ENCODE measurements around the gene P4HB.

The P4HB gene

DNA sequence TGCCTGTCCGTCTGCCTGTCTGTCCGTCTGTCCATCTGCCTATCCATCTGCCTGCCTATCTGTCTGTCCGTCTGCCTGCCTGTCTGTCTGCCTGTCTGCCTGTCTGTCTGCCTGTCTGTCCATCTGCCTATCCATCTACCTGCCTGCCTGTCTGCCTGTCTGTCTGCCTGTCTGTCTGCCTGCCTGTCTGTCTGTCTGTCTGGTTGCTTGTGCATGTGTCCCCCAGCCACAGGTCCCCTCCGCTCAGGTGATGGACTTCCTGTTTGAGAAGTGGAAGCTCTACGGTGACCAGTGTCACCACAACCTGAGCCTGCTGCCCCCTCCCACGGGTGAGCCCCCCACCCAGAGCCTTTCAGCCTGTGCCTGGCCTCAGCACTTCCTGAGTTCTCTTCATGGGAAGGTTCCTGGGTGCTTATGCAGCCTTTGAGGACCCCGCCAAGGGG lies 50.8 kb downstream of the P4HB start:
- DNase-seq = no peak

DNA sequence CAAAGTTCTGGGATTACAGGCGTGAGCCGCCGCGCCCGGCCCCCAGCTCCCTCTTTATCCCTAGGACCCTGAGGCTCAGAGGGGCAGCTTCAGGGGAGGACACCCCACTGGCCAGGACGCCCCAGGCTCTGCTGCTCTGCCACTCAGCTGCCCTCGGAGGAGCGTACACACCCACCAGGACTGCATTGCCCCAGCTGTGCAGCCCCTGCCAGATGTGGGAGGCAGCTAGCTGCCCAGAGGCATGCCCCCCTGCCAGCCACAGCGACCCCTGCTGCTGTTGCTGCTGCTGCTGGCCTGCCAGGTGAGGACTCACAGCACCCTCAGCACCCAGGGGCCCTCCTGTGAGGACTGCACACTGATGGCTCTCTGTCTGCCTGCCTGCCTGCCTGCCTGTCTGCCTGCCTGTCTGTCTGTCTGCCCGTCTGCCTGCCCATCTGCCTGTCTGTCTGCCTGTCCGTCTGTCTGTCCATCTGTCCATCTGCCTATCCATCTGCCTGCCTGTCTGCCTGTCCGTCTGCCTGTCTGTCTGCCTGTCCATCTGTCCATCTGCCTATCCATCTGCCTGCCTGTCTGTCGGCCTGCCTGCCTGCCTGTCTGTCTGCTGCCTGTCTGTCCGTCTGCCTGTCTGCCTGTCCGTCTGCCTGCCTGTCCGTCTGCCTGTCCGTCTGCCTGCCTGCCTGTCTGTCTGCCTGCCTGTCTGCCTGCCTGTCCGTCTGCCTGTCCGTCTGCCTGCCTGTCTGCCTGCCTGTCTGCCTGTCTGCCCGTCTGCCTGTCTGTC lies 51.4 kb downstream of the P4HB start:
- DNase-seq = no peak

DNA sequence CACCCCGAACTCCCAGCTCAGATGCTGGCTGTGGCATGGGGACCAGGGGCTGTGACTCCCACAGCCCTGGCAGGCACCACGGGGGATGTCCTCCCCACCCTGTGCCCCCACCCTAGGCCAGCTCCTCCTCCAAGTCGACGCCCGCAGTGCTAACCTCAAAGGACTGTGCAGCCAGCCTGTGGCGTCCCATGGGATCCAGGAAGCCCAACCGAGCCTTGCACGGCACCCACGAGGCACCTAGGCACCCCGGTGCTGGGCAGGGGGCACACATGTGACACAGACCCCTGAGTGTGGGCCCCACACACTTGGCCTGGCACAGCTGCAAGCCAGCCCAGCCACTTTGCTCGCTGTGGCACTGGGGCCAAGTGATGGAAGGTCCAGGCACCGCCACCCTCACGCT lies 52.5 kb downstream of the P4HB start:
- no peak for DNase-seq

DNA sequence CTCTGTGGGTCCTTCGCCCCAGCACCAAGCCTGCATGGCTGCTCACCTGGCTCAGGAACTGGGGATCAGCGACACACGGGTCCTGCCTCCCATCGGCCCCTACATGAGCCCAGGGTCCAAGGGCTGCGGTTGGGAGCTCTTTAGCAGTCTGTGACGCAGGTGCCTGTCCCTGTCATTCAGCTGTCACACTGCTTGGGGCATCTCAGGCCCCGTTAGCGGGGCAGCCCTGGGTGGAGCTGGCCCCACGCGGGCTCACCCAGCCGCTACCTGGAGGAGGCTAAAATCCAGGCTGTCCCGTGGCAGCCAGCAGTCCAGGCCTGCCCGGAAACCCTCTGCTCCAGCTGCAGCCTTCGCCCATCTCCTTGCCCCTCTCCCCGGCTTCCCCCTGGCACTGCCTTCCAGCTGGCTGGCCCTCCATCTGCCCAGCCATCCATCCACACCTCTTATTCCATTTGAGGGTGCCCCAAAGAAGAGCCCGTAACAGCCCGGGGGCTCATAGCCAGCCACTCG lies 53.1 kb downstream of the P4HB start:
- DNase-seq = no peak

DNA sequence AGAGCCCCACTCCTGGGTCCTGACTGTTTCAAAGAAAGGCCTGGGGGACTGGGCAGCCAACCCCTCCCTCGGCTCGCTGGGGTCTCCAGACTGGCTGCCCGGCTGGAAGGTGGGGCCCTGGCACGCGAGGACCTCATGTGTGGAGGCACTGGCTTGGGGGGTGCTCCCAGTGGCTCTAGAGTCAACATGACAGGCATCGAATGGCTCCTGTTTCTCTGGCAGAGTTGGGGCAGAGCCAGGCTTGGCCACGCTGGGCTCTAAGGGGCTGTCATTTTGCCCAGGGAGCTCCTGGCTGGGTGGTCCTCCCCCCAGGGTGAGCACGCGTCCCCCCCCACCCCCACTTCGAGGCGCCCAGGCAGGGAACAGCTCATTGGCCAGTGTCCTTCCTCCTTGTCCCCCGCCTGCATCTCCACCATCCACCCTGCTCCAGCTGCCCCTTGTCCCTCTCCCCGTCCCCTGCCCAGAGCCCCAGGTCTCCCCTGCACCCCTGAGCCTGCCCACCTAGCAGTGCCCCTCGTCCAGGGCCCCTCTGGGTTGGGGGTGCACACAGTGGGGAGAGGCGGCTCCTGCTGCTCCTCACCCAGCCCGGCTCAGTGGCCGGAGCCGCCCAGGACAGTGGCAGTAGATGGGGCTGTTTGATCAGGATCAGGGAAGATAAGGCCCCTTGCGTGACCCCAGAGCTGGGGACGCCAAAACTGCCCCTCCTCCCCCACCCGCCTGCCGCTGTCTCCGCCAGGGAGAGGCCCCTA lies 53.7 kb downstream of the P4HB start:
- no peak for DNase-seq

DNA sequence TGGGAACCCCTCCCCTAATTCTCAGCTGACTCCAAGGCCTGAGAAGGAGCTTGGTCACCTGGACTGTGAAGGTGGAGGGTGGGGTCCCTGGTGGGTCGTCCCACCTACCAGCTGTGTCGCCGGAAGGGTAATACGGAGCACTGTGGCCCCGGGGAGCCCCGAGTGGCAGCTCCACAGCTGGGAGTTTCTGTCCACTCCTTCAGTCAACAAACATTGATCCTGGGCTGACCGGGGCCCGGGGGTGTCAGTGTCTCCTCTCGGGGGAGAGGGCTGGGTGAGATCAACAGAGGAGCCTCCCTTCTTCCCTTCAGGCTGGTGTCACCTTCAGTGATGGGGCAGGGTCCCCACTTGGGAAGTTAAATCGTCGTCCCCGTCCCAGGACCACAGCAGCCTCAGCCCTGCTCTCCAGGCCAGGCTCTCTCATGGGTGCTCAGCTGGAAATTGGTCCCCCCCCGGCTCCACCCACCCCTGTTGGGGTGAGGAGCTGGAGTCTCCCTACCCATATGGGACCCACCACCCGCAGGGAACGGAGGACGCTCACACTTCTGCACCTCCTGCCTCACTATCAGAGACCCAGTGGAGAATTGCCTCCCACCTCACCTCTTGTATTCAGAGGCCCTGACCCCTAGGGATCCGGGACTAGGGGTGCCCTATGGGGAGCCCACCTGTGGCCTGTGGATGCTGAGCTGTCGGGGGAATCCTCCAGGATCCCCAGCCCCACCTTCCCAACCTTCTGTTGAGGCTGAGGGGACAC lies 54.5 kb downstream of the P4HB start:
- no peak for DNase-seq

DNA sequence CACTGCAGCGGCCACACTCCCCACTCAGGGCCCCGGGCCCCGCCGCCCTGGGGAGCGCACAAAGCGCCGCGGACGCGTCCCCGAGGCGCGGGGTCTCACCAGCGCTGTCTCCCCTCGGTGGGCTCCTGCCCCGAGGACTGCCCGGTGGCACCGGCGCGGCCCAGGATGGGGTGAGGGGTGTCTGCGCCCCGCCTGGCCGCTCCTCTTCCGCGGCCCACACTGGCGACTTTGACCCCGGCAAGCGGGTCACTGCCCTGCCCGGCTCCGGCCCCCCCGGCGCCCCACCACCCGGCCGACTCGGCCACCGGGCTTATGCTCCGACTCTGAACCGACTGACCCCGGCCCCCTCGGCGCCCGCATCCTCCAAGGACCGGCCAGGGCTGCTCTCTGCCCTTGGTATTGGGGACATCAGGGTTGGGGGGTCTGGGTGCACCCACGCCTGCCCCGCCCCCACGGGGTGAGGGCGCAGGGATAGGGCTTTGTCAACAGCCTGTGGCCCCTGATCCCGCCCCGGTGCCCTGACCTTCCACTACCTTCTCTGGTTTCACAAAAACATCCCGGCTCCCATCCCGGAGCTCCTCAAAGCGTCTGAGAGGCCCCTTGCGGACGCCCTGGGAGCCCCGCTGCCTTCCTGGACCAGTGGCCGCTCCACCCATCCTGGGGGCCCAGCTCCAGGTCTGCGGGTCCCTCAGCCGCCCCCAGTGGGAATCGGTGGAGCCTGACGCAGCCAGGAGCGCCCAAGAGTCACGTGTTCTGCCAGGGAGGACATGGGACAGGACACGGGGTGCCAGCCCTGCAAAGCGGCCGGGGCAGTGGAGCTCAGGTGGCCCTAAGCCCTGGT lies 55.6 kb downstream of the P4HB start:
- no peak for DNase-seq

DNA sequence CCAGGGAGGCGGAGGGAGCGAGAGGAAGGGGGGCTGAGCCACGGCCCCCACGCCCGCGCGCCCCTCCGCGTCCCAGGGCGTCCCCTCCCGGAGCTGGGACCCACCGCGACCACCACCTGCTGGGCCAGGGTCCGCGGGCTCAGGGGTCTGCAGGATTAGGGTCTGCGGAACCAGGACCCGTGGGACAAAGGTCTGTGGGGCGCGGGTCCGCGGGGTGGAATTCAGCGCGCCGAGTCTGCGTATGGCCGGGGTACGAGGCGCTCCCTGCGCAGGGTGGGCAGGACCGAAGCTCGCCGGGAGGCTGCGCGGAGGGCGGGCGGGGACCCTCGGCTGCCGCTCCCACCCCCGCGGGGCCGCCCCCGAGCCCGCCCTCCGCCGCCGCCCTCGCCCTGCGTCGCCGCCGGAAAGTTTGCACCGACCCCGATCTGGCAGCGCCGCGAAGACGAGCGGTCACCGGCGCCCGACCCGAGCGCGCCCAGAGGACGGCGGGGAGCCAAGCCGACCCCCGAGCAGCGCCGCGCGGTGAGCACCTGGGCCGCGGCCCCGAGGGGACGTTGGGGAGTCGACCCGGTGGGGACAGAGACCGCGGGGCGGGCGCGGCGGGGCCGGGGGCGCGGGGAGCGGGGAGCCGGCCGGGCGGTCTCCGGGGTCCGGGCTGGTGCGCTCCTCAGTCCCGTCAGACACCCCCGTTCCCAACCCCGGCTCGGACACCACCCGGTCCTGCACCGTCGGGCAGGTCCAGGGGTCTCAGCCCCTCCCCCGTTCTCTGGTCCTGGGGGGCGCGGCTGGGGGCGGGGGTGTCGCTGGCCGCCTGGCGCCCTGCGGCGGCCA lies 56.4 kb downstream of the P4HB start, which contains the start of gene GCGR:
GCGR (plus strand) TSS at position 423 of the 831 bp plus-strand sequence. CDS start 4,869 bp downstream, outside the sequence.
- DNase-seq = no peak

DNA sequence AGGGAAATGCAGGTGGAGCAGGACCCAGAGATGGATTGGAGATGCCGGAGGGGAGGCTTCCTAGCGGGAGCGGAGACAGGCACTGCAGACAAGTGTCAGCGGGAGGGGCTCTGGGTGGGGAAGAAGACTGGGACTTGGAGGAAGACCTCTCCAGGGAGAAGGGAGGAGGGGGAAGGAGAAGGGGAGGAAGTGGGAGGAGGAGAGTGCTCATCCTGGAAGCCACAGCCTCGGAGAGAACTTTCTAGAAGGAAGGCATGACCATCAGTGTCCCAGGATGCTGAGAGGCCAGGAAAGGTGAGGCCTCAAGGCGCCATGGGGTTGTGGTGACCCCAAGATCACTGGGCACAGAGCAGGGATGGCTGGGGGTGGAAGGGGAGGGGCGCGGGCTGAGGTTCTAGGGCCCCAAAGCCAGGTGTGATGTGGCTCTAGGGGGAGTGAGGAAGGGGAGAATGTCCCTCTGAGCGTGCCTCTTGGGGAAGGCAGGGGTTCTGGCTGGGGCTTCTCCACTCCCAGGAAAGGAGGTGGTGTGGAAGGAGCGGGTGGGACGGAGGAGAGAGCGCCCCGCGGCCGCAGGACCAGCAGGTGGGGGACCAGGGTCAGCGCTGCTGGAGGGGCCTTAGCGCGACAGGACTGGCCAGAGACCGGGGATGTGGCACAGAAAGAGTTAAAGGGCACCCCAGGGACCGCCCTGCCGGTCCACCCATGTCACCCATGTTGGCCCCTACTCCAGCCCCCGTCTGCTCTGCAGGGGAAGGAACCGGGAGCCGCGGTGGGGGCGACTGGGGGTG lies 57.3 kb downstream of the P4HB start:
- no peak for DNase-seq

DNA sequence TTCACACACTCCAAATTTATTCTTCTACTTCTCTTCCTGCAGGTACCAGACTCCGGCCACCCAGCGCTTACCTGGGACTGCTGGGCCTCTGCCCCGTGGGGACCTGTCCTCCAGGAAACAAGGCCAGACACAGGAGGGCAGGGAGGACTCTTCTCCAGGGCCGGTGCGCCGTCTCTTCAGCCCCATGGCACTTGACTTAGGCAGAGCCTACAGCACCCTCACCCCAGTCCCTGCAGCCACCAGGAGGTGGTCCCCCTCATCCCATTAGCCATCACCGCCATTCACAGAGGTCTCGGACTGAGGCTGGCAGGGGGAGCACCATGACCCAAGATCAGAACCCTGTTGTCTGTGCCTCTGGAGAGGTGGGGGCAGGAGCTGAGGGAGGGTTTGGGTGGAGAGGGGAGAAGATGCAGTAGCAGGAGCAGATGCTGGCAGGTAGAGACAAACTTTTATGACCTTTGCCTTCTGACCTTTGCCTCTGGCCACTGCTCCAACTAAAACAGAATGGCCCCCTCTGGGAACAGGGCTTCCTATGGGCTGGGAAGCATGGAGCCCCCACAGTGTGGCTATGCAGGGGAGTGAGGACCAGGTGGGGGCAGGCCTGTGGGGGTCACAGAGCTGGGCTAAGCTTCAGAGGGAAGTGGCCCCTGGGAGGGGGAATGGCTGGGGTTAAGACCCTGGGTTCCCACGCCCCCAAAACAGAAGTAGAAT lies 58.1 kb downstream of the P4HB start:
- no peak for DNase-seq

DNA sequence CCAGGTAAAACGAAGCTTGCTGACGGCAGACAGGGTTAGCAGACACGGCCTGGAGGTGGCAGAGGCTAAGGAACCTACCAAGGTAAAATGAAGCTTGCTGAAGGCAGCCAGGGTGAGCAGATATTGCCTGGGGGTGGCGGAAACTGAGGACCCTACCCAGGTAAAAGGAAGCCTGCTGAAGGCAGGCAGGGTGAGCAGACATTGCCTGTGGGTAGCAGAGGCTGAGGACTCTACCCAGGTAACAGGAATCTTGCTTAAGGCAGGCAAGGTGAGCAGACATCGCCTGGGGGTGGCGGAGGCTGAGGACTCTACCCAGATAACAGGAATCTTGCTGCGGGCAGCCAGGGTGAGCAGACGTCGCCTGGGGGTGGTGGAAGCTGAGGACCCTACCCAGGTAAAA lies 59.0 kb downstream of the P4HB start:
- DNase-seq = no peak

DNA sequence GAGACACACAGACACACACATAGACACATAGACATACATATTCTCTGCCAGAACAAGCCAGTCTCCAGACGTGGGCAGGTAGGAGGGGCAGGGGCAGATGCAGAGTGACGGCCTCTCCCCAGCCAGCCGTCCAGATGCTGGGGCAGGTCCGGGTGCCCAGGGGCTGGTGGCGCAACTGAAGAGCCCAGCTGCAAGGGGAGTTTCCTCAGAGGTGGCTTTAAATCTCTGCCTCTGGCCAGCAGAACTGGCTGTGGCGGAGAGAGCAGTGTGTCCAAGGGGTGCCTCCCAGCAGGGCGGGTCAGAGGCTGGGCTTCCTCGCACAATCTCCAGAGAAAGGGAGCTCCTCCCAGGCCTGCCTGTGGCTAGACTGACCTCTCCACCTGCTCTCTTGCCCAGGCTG lies 65.8 kb downstream of the P4HB start:
- no peak for DNase-seq

DNA sequence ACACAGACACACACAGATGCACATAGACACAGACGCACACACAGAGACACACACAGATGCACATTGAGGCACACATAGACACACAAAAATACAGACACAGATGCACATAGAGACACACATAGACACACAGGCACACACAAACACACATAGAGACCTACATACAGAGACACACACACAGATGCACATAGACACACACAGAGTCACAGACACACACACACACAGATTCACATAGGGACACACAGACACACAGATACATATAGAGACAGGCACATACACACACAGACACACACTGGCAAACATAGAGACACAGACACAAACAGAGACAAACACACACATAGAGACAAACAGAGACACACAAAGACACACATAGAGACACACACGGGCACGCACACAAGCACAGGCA lies 66.3 kb downstream of the P4HB start:
- DNase-seq = no peak

Measured in fibroblast of skin of abdomen (primary cell).